Neuronal stem cell (in vitro differentiated cells): ENCODE measurements around the gene FLCN.

Experiments
- DNase-seq: peaks from one replicate; pipeline ENCODE4 v3.0.0-alpha.2; 2013; ENCODE audit warnings: low spot score
- H2AFZ ChIP-seq: one replicate; pipeline ENCODE4 v1.6.1; 2013; ENCODE audit warnings: mild to moderate bottlenecking, low read length, inconsistent platforms
- H2AK5ac ChIP-seq: 2 replicates; pipeline ENCODE4 v1.6.1; 2013; ENCODE audit warnings: low read depth, mild to moderate bottlenecking, inconsistent platforms, low read length, moderate library complexity, mixed read lengths
- H2BK120ac ChIP-seq: 2 replicates; pipeline ENCODE4 v1.6.1; 2013; ENCODE audit warnings: low read depth, mild to moderate bottlenecking, inconsistent platforms, low read length, moderate library complexity, mixed read lengths
- H2BK12ac ChIP-seq: one replicate; pipeline ENCODE4 v1.6.1; 2013; ENCODE audit warnings: low read length, inconsistent platforms
- H2BK15ac ChIP-seq: 2 replicates; pipeline ENCODE4 v1.6.1; 2013; ENCODE audit warnings: mild to moderate bottlenecking, low read length, inconsistent platforms, mixed read lengths
- H2BK5ac ChIP-seq: one replicate; pipeline ENCODE4 v1.6.1; 2013; ENCODE audit warnings: inconsistent platforms, mild to moderate bottlenecking, low read length, moderate library complexity
- H3K14ac ChIP-seq: one replicate; pipeline ENCODE4 v1.6.1; 2013; ENCODE audit warnings: low read length, inconsistent platforms
- H3K18ac ChIP-seq: 2 replicates; pipeline ENCODE4 v1.6.1; 2013; ENCODE audit warnings: low read length, inconsistent platforms
- H3K23ac ChIP-seq: 2 replicates; pipeline ENCODE4 v1.6.1; 2013; ENCODE audit warnings: low read depth, mild to moderate bottlenecking, mixed read lengths, low read length, inconsistent platforms; ENCODE audit not compliant: poor library complexity
- H3K27ac ChIP-seq: replicated peaks from 3 replicates; pipeline ENCODE4 v1.5.1; 2013; ENCODE audit warnings: low read length, inconsistent platforms
- H3K27me3 ChIP-seq, 3 experiments: 2 replicates each; pipeline ENCODE4 v1.6.1; 2013; ENCODE audit warnings: low read length in 3 of 3, mild to moderate bottlenecking in 2 of 3, inconsistent platforms in 1 of 3, low read depth in 1 of 3, mixed read lengths in 1 of 3, moderate library complexity in 1 of 3; ENCODE audit not compliant: control insufficient read depth in 3 of 3, insufficient read depth in 3 of 3
- H3K36me3 ChIP-seq, 2 donors: replicated peaks in 1 of 2; 2 replicates each; pipeline ENCODE4 v1.6.1; 2013; ENCODE audit warnings: low read length in 2 of 2; ENCODE audit not compliant: control insufficient read depth in 2 of 2, insufficient read depth in 2 of 2
- H3K4ac ChIP-seq: 2 replicates; pipeline ENCODE4 v1.6.1; 2013; ENCODE audit warnings: inconsistent platforms, mild to moderate bottlenecking, low read length, moderate library complexity
- H3K4me1 ChIP-seq, 2 donors: 1 replicate in 1 of 2; 2 replicates in 1 of 2; pipeline ENCODE4 v1.6.1; 2013; ENCODE audit warnings: low read length in 2 of 2, low read depth in 1 of 2; ENCODE audit not compliant: control insufficient read depth in 2 of 2, insufficient read depth in 1 of 2
- H3K4me2 ChIP-seq: one replicate; pipeline ENCODE4 v1.6.1; 2013; ENCODE audit warnings: mild to moderate bottlenecking, low read length, inconsistent platforms; ENCODE audit not compliant: insufficient read depth, poor library complexity, severe bottlenecking
- H3K4me3 ChIP-seq, 2 donors: 2 replicates each; pipeline ENCODE4 v1.5.1; 2013; ENCODE audit warnings: low read length in 2 of 2, mild to moderate bottlenecking in 2 of 2, inconsistent platforms in 1 of 2, moderate library complexity in 1 of 2
- H3K79me1 ChIP-seq: one replicate; pipeline ENCODE4 v1.6.1; 2013; ENCODE audit warnings: low read depth, mild to moderate bottlenecking, inconsistent platforms, low read length, moderate library complexity
- H3K9ac ChIP-seq: one replicate; pipeline ENCODE4 v1.6.1; 2013; ENCODE audit warnings: mild to moderate bottlenecking, low read depth, low read length, inconsistent platforms; ENCODE audit not compliant: poor library complexity
- H3K9me3 ChIP-seq, 2 donors: replicated peaks in 1 of 2; 2 replicates each; pipeline versions ENCODE3 to v1.6.1; 2013; ENCODE audit warnings: low read length in 2 of 2, mild to moderate bottlenecking in 2 of 2, inconsistent platforms in 1 of 2, low read depth in 1 of 2, mixed read lengths in 1 of 2, moderate library complexity in 1 of 2; ENCODE audit not compliant: control insufficient read depth in 2 of 2, insufficient read depth in 1 of 2
- H4K8ac ChIP-seq: one replicate; pipeline ENCODE4 v1.6.1; 2013; ENCODE audit warnings: low read depth, mild to moderate bottlenecking, inconsistent platforms, low read length, moderate library complexity
- H4K91ac ChIP-seq: one replicate; pipeline ENCODE4 v1.6.1; 2013; ENCODE audit warnings: low read length, low read depth, mild to moderate bottlenecking, inconsistent platforms; ENCODE audit not compliant: poor library complexity
- WGBS, 2 donors: extraction: QIAGEN DNeasy Blood & Tissue Kit; methylation state at CpG; one replicate each; pipeline ENCODE4 v1.1.7; 2013; ENCODE audit warnings: missing lambda C conversion rate in 2 of 2, mixed read lengths in 1 of 2; ENCODE audit not compliant: insufficient read length in 2 of 2, insufficient replicate concordance in 1 of 2; ENCODE audit errors: extremely low coverage in 2 of 2; 5-methylcytosine and 5-hydroxymethylcytosine counted together

FLCN gene

GRCh38 chr17:17216776-17217175, 20.2 kb downstream of the FLCN start:
- no peaks in the 10 kb centered on the region for H3K9me3 ChIP-seq
- H3K27me3 ChIP-seq = no peaks in the 10 kb centered on the region
- H2BK5ac ChIP-seq = peak overlapping the region; percentile 24
- no peak overlapping the region for H3K23ac ChIP-seq
- no peaks in the 10 kb centered on the region for H3K4me1 ChIP-seq
- H3K4me2 ChIP-seq = no peak overlapping the region
- H2AK5ac ChIP-seq = no peak overlapping the region
- H3K14ac ChIP-seq = no peak overlapping the region
- H3K4me3 ChIP-seq = no peak overlapping the region
- no peak overlapping the region for H2AFZ ChIP-seq
- no peak overlapping the region for H2BK12ac ChIP-seq
- DNase-seq = no peak
- H2BK120ac ChIP-seq = no peak overlapping the region
- peaks cover 2% of the 10 kb centered on the region for H3K79me1 ChIP-seq
- H4K8ac ChIP-seq = no peak overlapping the region
- H3K27ac ChIP-seq = no peak overlapping the region
- WGBS, 2 donors = no CpG with 5 or more reads among the region's 16 CpGs
- no peak overlapping the region for H3K4ac ChIP-seq
- no peak overlapping the region for H2BK15ac ChIP-seq
- H3K18ac ChIP-seq = no peak overlapping the region
- no peak overlapping the region for H3K9ac ChIP-seq
- no peak overlapping the region for H4K91ac ChIP-seq
- H3K36me3 ChIP-seq = peaks cover 64 to 92% of the 10 kb centered on the region in 2 donors

- no peak for DNase-seq
- H3K27me3 ChIP-seq = no peaks in the 10 kb centered on the region
- H3K36me3 ChIP-seq = peaks cover 60 to 91% of the 10 kb centered on the region in 2 donors
- WGBS, 2 donors = no CpG with 5 or more reads among the region's 17 CpGs
- H3K4me2 ChIP-seq = no peak overlapping the region
- H2BK12ac ChIP-seq = no peak overlapping the region
- H3K4ac ChIP-seq = no peak overlapping the region
- H4K8ac ChIP-seq = no peak overlapping the region
- H3K9me3 ChIP-seq = no peaks in the 10 kb centered on the region
- no peak overlapping the region for H3K14ac ChIP-seq
- peak overlapping the region; percentile 24 for H2BK5ac ChIP-seq
- H3K79me1 ChIP-seq = peaks cover under 1% of the 10 kb centered on the region
- no peaks in the 10 kb centered on the region for H3K4me1 ChIP-seq
- H3K23ac ChIP-seq = no peak overlapping the region
- H3K4me3 ChIP-seq = no peak overlapping the region
- H3K27ac ChIP-seq = no peak overlapping the region
- no peak overlapping the region for H3K9ac ChIP-seq
- H4K91ac ChIP-seq = no peak overlapping the region
- H2AFZ ChIP-seq = no peak overlapping the region
- H2BK120ac ChIP-seq = no peak overlapping the region
- no peak overlapping the region for H2AK5ac ChIP-seq
- no peak overlapping the region for H2BK15ac ChIP-seq
- H3K18ac ChIP-seq = no peak overlapping the region
Measured at GRCh38 chr17:17216236-17216635, 20.7 kb downstream of the FLCN start.

- DNase-seq = no peak
- WGBS, 2 donors = no CpG with 5 or more reads among the region's 8 CpGs
- no peak overlapping the region for H3K27ac ChIP-seq
- no peak overlapping the region for H2BK12ac ChIP-seq
- H3K27me3 ChIP-seq = no peaks in the 10 kb centered on the region
- no peak overlapping the region for H2BK5ac ChIP-seq
- H2BK120ac ChIP-seq = no peak overlapping the region
- no peak overlapping the region for H3K23ac ChIP-seq
- no peak overlapping the region for H2AK5ac ChIP-seq
- no peaks in the 10 kb centered on the region for H3K4me1 ChIP-seq
- no peak overlapping the region for H4K91ac ChIP-seq
- H3K79me1 ChIP-seq = no peaks in the 10 kb centered on the region
- no peak overlapping the region for H3K4me2 ChIP-seq
- H3K4ac ChIP-seq = no peak overlapping the region
- no peak overlapping the region for H3K9ac ChIP-seq
- H2AFZ ChIP-seq = no peak overlapping the region
- H3K18ac ChIP-seq = no peak overlapping the region
- no peaks in the 10 kb centered on the region for H3K9me3 ChIP-seq
- no peak overlapping the region for H4K8ac ChIP-seq
- no peak overlapping the region for H3K14ac ChIP-seq
- H3K36me3 ChIP-seq = peaks cover 53 to 89% of the 10 kb centered on the region in 2 donors
- no peak overlapping the region for H3K4me3 ChIP-seq
- H2BK15ac ChIP-seq = no peak overlapping the region
Measured at GRCh38 chr17:17215575-17215974, 21.4 kb downstream of the FLCN start.

- Histone ChIP-seq H2BK5ac (no peak overlapping the region), H3K36me3 (peaks cover 48 to 82% of the 10 kb centered on the region in 2 donors), H4K91ac (no peak overlapping the region), H3K79me1 (no peaks in the 10 kb centered on the region), H3K4ac (no peak overlapping the region), H3K9ac (no peak overlapping the region), H3K23ac (peak overlapping the region; percentile 80), H2AFZ (no peak overlapping the region), H3K27me3 (no peaks in the 10 kb centered on the region), H3K9me3 (no peaks in the 10 kb centered on the region), H3K14ac (peak overlapping the region; percentile 21), H3K18ac (no peak overlapping the region), H3K4me2 (no peak overlapping the region), H2BK15ac (no peak overlapping the region), H3K4me1 (no peaks in the 10 kb centered on the region), H2AK5ac (no peak overlapping the region), H2BK120ac (no peak overlapping the region), H2BK12ac (no peak overlapping the region), H3K4me3 (no peak overlapping the region), H3K27ac (no peak overlapping the region), H4K8ac (peak overlapping the region; percentile 23)
- DNase-seq = no peak
- WGBS, 2 donors = no CpG with 5 or more reads among the region's 27 CpGs
Measured at GRCh38 chr17:17214646-17215436, 22.1 kb downstream of the FLCN start.
